ENCODE data around the gene CKAP4.

Gene CKAP4

DNA sequence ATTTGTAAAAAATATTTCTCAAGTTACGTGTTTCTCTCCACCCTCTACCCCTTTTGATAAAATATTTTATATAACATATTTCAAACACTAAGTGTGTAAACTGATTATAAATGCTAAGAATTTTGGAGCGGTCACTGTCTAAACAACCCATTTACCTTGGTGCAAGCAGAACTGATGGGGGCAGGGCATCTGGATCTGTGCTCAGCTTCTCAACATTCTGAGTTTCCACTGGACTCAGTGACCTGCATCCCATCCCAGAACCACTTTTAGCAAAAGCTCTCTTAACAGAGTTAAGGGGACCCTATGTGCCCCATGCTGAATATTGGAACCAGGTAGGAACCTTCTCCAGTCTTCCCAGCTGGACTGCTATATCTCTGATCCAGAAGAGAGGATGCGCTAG is 53.5 kb downstream of the CKAP4 start:
- DNase-seq, result no peak

DNA sequence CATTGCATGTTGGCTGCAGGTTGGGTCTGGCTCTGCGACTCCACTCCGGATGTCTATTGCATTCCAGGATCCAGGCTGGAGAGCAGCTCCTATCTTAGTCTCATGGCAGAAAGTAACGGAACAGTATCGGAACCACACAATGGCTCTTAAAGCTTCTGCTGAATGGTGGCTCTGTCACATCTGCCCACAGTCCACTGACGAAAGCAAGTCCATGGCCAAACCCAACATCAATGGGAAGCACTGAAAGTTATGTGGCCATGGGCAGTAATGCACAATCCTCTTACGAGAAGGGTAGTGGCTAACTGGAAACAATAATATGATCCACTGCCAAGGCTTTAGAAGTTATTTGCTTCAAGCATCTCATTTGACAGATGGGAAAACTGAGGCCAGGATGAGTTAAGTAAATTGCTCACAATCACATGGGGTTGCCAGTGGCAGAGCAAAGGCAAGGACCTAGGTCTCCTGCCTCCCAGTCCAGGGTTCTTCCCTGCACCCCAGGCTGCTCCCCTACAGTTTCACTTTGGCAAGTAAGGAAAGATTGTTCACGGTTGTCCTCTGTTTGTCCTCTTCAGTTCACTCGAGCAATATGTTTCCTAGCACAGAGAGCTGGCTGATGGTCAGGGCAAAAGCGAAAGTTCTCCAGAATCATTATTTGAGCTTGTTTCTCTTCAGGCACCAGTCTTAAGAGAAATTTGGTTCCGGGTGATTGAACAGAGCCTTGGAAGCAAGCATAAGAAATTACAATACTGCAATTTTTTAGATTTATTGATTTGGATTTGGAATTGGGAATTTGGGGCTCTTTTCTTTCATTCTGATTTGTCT is 54.2 kb downstream of the CKAP4 start:
- DNase-seq, result no peak

DNA sequence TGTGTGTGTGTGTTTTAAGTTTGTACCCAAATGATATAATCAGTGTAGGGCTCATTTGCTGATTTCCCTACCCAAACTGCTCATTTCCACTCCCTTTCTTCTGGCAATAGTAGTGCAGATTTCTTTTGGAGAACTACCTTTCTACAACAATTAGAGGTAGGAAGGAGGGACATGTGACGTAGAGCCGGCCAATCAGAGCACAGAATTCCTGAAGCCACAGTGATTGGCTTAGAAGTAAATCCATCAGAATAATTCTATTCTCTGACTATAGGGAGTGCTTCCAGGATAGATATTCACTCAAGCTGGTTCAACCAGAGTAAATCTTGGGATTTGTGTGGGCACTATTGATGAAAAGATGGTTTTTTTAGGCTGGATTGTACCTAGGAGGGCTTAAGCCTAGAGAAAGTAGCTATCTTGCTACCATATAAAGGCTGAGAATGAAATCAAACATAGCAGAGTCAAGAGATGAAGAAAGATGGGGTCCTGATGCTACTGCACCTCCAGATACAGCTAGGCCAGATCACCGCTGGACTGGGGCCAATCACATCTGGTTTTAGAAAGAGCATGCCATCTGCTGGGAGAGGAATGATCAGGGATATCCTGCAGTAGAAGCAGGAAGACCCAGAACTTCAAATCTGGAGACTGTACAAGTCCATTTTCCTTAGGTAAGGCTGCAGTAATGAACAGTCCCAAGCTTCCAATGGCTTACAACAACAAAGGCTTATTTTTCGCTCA is 55.0 kb downstream of the CKAP4 start:
- no peak for DNase-seq

DNA sequence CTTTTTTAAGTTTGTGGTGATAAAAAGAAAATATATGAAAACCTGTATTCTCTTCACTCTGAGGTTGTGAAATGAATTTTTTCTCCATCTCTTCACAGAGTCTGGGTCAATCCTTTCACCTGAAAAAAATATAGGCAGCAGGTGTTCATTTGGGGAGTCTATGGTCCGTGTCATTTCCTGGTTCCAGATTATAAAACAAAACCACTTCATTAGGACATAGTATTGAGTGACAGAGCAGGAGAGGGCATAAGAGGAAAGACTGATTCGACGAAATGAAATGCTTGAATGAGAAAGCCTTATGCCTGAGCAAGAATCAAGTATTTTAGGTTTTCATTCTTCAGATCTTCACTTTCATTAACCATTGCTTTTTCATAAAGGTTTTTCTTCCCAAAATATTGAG is 57.2 kb downstream of the CKAP4 start:
- no peak for DNase-seq

DNA sequence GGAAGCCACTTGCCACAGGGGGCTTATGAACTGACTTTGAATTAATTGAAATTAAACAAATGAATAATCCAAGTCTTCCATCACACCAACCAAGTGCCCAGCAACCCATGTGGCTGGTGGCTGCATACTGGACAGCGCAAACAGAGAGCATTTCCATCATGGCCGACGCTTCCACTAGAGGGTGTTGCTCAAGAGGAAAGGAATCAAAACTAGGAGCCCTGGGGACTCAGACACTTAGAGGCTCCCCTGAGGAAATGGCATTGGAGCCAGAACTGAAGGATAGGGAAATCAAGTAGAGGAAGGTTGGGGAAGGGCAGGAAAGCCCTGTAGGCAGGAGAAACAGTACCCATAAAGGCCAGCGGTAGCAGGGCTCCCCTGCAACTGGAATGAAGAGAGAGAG is 58.5 kb downstream of the CKAP4 start:
- DNase-seq, result no peak

DNA sequence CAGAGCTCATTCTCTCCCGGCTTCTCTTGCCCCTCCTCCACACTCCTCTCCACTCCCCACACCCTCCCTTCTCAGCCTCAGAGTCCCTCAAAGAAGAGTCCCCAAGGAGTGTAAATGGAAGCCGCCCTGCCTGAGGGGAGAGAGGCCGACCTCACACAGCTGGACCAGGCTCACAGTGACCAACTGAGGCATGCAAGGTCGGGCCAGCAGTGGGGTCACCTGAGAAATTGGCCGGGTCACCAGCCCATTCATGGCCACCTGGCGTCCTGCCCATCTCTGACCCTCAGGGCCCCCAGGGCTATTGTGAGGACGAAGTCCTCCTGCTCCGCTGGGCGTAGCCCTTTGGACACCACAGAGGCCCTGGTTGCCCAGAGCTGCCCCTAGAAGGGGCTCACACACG is 59.6 kb downstream of the CKAP4 start:
- no peak for DNase-seq
